NCI-H2107 treated with DMSO at 0.1 percent for 48 hours (cell line): ENCODE results near the gene ARHGEF10L.

Experiments used
- DNase-seq: peaks from one replicate; lab custom pipeline; 2025; ENCODE audit not compliant: unreplicated experiment; lab: John Stamatoyannopoulos, UW

The ARHGEF10L gene

DNA sequence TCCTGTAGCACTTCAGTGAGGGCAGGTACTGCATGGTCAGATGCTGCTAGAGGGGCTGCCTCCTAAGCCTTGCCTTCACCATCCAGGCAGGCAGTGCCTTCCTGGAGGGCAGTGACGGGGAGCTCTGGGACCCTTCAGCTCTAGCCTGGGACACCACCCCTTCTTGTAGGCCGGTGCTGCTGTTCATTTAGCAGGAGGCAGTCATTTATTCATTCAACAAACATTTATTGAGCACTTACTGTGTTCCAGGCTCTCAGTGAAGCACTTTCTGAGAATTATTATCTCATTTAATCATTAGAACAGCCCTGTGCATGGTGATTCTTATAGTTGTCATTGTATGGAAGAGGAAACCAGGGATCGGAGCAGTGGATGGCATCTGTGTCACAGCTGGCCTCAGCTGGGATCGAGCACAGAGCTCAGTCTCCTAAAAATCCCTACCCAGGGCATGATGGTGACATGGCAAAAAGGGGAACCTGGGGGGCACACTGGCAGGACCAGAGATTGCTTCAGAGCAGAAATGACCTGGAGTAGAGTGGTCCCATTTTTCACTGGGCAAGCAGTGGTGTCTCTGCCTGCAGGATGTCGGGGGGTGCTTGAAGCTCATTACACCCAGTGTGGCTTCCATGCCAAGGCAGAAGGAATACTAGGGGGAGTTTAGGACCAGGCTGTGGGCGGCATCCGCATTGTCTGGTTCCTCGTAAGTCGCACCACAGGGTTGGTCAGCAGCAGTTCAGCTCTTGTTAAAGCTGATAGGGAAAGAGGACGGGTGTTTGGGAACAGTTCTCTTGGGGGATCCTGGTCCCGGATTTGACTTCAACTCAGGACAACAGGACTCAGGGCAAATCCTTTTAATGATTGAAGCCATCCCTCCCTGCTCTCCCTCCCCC, 28.8 kb downstream of the ARHGEF10L start:
- no peak for DNase-seq

DNA sequence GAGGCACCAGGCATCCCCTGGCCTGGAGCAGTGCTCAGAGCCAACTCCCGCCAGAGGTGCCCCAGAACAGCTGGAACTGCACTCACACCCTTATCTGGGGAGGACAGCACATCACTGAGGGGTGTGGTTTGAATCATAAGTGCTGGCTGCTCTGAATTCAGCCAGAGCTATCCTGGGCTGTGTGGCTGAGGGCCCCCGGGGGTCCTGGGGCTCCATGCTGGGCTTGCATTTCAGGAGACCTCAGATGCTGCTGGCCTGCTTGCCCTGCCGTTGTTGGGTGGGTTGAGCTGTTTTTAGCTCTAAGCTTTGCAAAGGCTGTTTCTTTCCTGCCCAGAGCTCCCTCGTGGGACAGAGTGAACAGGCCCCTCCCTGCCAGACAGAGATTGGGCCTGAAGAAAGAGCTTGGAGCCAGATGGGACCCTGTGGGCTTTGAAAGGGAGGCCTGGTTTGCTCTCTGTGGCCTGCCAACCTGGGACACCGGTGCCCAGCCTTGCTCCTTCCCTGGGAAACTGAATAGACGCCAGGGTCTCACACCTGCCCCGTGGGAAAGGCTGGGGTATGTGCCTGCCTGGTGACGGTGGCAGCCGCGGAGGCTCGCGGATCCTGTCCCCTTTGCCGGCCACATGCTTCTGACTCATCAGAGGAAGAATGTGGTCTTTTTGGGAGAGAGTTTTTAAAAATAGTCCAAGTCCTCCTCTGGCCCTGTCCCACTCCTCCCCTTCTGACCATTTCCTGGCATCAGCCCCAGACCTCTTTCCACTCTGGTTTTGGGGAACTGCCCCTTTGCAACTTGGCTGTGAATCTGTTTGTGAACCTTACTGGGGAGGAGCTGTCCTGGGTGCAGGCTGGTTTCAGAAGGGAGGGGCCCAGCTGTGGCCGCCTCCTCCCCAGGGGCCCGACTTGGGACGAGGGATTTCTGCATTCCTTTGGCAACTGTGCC, 30.0 kb downstream of the ARHGEF10L start:
- DNase-seq: no peak

DNA sequence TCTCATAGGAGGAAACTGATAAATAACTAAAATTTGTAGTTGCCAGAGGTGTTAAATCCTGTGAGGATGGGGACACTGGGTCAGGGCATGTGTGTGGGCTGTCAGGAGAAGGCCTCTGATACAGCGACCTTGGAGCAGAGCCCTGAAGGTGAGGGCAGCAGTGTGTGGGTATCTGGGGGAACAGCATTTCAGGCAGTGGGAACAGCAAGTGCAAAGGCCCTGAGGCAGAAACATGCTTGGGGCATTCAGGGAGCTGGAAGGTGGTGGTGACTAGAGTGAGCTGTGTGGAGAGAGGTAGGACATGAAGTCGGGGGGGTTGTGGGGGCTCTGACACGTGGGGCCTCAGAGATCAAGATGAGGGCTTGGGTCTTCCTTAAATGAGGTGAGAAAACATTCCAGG, 30.7 kb downstream of the ARHGEF10L start:
- DNase-seq: no peak

DNA sequence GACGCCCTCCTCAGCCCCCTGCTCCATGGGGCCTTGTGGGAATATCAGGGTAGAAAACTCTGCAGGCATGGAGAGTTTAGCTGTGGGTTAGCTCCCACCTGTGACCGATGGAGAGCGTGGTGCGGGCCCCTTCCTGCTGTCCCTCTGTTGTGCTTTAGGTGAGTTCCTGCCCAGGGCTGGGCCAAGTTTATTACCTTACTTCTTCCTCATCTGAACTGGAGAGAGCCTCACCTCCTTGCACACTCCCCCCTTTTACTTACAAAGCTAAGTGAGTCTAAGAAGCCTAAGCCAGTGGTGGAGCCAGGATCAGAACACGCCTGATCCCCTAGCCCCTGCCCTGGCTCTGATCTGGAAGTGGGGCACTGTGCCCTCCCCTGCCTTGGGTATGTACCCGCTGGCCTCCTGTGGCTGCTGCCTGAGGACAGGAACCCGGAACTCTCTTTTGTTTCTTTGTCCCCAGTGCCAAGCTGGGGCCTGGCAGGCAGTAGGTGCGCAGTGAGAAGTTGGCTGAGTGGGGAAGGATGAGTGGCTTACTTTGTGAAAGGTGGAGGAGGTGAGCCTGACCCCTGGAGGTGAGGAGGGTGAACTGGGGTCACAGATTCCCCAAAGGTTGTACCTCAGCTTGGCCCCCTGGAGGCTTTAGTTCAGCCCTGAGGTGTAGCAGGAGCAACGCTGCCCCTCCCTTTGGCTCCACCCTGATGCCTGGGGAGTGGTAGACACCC, 32.9 kb downstream of the ARHGEF10L start:
- DNase-seq: no peak

DNA sequence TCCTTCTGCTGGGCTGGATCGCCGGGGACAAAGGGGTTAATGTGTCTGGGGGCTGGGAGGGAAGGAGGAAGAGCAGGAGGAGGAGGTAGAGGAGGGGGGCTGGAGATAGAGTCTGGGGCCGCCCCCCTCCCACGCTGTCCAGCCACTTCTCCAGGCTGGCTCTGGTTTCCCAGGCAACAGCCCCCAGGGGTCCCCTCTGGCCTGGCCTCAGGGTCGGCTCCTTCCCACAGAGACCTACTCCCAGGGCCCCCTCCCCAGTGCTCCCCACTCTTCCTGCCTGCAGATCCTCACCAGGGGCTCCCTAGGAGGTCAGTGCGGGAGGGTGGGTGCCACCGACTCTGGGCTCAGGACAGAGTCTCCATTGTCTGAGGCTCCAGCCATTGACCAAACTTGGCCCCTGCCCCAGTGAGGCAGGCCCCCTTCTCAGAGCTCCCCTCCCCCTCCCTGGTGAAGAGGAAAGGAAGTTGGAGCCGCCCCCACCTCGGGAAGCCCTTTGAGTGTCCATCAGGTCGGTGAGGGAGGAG, 34.1 kb downstream of the ARHGEF10L start:
- DNase-seq: no peak

DNA sequence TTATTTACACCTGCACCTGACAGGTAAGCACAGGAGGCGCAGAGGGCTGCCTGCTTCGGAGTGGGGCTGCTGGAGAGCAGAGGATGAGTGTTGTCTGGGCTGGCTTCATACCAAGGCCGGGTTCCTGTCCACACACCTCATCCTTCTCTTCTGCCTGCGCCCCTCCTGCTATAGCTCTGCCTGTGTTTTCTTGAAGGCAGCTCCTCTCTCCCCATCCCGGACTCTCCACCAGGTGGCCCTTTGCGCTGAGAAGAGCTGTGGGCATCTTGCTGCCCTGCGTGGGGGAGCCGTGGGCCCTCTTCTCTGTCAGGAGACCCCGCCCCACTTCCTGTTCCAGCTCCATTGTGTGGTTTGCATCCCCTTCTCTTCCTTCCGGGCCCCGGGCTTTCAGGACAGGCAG, 35.0 kb downstream of the ARHGEF10L start:
- DNase-seq: no peak

DNA sequence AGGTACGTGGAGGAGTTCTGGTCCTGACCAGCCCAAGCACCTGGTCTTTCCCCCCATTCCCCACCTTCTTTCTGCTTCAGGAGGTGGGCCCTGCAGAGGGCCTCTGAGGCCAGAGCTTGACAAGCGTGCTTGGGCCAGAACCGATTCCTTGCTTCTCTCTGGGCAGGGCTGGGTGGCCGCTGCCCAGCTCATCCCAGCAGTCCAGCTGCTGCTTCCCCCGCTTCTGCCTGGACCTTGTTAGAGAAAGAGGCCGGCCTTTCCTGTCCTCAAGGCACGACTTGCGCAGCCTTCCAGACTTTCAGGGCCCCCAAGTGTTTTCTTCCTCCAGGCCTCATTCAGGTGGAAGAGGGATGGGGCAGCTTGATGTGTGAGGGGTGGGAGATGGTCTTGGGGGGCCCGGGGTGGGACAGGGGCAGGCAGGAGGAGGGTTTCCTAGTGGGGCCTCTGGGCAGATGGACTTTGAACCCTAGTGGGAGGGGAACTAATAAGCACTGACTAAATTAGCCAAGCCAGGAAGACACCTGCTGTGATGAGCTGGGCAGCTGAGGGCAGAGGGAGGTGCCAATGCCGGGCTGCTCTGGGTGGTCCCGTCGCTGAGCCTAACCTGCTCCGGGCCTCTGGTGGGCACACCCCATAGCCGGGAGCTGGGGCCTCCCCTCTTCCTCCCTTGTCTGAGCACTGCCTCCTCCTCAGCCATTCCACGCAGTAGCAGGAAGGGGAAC, 36.5 kb downstream of the ARHGEF10L start:
- no peak for DNase-seq

DNA sequence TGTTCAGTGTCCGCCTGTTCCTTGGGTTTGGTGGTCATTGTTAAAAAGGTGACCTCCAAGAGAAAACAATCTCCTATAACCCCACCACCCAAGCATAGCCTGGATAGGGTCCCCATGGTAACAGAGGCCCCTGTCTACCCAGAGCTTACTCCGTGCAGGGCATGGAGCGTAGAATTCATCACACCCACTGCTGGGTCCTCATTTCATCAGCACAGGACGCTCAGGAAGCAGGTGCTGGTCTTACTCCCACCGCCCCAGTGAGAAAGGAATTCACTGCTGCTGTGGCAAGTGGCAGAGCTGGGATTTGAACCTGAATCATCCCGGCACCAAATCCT, 37.0 kb downstream of the ARHGEF10L start:
- DNase-seq: no peak

DNA sequence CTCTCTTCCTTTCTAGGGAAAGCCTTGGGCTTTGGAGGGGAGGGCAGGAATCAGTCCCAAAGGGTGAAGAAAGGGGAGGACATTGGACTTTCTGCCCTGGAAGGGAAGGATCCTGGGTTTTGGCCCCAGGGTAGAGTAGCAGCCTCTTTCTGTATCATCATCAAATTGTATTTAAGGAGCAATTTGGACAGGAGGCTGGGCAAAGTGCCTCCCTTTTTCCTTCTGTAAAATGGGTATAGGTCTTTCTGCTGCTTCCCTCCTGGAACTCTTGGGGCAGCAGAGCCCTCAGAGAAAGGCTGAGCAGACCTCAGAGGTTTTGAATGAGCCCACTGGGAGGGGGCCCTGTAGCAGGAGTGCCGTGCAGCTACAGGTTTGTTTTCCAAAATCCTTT, 38.4 kb downstream of the ARHGEF10L start:
- no peak for DNase-seq

DNA sequence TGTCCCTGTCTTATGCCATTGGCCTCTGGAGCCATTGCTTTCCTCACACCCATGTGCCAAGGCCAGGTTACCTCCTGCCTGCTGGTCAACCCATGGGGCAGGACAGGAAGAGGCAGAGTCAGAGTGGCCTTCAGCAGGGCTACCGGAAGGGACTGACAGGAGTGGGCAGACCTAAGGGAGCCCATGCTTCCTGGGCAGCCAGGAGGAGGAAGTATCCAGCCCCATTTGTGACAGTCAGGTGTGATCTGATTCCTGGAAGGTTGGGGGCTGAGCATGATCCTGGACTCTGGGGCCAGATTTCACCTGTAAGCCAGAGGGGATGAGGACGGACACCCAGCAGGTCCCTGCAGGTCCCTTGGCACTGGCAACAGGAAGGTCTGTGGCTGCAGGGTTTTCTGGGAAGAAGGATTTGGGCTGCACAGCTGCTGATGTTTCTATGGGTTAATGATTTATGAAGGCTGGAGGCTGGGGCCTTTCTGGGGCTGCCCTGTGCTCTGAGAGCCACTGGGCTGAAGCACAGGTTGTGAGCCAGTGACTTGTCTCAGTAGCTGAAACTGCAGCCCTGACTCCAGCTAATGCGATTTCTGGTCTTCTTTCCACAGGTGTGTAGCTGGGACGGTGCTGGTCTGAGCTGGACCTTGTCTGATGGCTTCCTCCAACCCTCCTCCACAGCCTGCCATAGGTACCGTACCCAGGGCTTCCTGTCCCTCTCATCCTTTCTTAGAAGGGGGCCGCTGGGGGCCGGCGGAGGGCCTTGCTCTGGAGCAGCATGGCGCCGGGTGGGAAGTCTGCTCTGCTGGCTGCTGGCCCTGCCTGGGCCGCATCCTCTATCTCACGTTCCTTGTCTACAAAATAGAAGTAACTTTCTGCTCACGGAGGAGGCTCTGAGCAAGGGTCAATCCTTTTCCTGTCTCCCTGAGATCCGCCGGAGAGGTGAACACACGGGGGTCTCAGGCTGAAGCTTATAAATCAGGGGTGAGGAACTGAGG, 40.7 kb downstream of the ARHGEF10L start:
- DNase-seq: no peak

DNA sequence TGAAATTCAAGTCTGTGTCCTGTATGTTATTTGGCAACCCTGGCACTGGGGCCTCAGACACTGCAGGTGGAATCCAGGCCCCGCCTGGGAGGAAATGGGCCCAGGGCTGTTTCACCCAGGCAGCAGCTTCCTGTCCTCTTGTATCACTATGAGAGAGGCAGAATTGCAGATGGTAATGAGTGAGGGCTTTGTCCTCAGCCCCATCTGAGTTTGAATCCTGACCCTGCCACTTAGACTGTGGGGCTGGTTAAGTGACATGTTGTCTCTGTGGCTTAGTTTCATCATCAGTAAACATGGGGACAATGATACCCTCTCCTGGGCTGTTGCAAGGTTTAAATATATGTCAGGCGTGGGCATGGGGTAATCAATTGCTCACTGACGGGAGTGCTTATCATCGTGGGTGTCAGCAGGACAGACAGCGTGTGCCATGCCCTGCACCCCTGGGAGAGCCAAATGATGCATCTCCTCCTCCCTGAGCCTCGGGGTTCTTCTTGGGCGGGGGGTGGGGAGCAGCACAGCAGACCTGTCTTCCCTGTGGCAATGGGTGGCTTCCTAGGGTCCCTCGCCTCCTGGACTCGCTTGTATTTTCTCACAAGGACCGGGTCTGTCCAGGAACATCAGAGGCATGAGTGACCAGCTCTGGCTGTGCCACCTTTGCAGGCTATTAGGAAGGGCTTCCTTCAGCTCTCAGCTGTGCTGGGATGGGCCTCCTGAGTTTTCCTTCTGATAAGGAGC, 42.1 kb downstream of the ARHGEF10L start:
- no peak for DNase-seq

DNA sequence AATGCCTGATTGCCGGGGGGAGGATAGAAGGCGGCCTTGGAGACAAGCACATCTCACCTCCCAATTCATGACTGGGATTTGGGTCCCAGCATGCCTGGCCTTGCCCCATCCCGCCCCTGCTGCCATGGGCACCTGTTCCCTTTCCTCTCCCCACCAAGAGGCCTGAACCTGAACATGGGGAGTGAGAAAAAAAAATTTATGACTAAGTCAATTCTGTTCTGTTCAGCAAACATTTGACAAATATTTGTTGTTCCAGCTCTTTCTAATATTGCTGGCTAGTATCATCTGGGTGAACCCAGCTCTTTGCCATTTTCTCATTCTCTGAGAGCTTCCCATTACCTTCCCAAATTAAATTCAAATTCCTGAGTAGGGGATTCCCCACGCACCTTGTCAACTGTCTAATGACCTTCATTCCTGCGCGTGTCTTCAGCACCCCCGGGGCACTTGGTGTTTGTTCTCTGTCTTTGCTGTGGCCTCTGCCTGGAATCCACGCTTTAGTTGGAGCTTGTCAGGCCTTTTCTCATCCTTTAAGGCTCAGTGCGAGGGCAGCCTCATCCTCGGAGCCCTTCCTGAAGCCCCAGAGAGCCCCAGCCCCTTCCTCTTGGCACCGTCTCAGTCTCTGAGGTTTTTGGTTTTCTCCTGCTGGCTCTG, 42.8 kb downstream of the ARHGEF10L start:
- no peak for DNase-seq

DNA sequence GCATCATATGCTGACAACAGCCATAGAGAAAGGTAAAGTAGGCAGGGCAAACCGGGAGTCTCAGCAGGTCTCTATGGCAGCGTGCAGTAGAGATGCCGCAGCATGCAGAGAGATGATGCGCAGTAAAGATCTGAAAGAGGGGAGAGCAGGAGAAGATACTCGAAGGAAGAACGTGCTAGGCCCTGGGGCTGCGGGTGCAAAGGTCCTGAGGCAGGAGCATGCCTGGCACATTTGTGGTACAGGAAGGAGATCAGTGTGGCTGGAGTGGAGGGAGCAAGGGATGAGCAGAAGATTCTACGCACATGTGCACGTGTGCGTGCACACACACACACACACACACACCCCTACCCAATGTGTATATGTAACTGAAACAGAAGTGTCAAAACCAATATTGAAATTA, 45.0 kb downstream of the ARHGEF10L start:
- DNase-seq: no peak

DNA sequence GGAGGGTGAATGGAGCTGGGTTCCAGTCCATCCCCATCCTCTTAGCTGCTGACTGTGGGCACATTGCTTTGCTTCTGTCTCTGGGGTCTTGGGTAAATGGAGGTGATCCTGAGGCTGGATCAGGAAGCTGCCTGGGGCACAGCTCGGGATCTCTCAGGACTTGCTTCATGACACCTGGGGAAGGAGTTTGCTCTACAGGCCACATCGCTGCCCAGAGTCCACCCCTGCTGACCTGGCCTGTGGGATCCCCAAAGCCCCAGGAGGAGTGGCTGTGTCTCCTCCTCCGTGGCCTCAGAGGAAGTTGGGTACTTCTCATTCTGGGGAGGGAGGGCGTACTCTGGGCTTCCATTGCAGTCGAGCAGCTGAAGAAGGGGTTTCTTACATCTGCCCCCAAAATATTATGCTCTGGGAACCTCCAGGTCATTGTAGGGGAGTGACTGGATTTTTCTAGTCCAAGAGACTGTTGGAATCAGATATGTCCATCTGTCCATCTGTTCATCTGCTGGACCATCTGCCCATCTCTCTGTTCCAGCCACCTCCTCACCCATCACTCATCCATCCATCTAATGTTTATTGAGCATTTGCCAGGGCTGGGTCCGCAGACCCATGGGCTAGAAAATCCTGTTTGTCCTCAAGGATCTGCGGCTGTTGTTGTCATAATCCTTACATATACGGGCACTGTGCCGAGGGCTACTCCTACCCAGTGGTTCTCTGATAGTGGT, 45.9 kb downstream of the ARHGEF10L start:
- no peak for DNase-seq

DNA sequence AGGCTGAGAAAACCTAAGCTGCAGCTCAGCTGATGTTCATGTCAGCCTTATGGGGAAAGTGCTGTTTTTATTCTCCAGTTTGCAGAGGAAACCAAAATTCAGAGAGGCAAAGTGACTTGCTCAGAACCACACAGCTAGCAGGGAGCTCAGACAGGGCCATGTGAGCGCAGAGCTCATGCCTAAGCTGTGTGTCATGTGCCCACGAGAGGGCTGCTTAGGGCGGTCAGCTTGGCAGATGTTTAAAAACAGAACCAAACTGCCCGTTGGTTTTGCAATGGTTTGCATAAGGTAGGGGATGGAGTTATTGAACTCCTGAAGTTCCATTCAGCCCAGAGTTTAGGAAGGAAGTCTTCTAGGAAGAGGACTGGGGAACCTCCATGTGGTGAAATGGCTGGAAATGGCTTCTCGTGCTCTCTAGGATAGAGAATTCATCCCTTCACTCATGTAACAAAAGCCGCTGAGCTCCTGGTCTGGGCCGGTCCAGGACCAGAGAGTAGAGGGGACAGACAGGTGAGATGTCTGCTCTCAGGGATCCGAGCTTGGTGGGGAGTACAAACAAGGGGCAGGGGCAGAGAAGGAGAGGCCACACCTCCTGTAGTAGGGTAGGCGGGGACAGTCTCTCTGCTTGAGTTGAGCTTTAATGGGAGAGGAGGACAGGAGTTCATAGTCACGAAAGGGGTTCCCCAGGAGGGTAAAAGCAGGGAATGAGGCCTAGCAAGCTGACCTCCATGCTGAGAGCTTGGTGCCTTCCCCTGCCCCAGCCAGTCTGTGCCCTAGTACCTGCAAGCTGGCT, 46.9 kb downstream of the ARHGEF10L start:
- DNase-seq: no peak

DNA sequence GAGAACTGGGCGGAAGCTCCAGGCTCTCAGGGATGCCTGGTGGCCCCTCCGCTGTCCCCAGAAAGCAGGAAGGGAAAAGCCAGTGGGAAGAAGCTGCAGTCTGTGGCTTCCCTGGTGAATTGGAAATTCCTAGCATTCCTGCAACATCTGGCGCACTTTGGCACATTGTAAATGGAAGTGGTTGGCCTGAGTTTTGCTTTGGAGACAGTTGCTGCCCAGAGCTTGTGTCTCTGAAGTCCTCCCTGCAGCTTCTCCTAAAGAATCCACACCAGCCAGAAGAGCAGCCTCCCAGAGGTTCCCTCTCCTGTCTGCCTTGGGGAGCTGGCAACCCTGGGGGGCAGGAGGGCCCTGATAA, 48.2 kb downstream of the ARHGEF10L start:
- DNase-seq: no peak
